HFFc6 (cell line): ENCODE data around the gene PRICKLE2. TPM values are rescaled to one million over a fixed set of nuclear protein-coding genes. Genes with fewer than 3 reads are reported as not detected.

Experiments used
- DNase-seq: peaks from one replicate; pipeline ENCODE4 v3.0.0-alpha.2; 2018
- H3K27ac Mint-ChIP-seq: 2 replicates; pipeline ENCODE4 v1.8.0; 2020; ENCODE audit warnings: mild to moderate bottlenecking, mixed read lengths
- H3K27me3 Mint-ChIP-seq: 2 replicates; pipeline ENCODE4 v1.8.0; 2021; ENCODE audit warnings: mild to moderate bottlenecking, moderate library complexity, mixed read lengths; ENCODE audit not compliant: insufficient read depth
- H3K36me3 Mint-ChIP-seq: 2 replicates; pipeline ENCODE4 v1.8.0; 2021; ENCODE audit warnings: low read depth, mixed read lengths
- H3K4me1 Mint-ChIP-seq: 2 replicates; pipeline ENCODE4 v1.8.0; 2020; ENCODE audit warnings: low read depth, mixed read lengths
- H3K4me3 Mint-ChIP-seq: 2 replicates; pipeline ENCODE4 v1.8.0; 2020; ENCODE audit warnings: mild to moderate bottlenecking, moderate library complexity, mixed read lengths
- H3K9me3 Mint-ChIP-seq: 2 replicates; pipeline ENCODE4 v1.8.0; 2020; ENCODE audit warnings: mild to moderate bottlenecking, mixed read lengths
- CTCF ChIP-seq: fragments of 200-600 bp; sonication (generic); IDR thresholded peaks from 2 replicates; pipeline ENCODE4 v1.5.0; 2021; ENCODE audit warnings: antibody characterized with exemption, mild to moderate bottlenecking
- total RNA-seq, 6 experiments: library from RNA; stranded (reverse); fragmentation: NEBNext Ultra II Directional; extraction: Animal tissue kit (Norgen Biotek cat#: 25700); gene quantifications; 2 replicates in 1 of 6; 3 replicates in 5 of 6; pipeline ENCODE4 v1.2.3, GENCODE V29; 2021

The PRICKLE2 gene
- total RNA-seq, 6 experiments from 2014 or later, result 14.0 to 21.7 (median 18.4) TPM

- no peak overlapping the region for H3K4me3 Mint-ChIP-seq
- no peak for DNase-seq
- H3K9me3 Mint-ChIP-seq, result no peaks in the 10 kb centered on the region
- no peaks in the 10 kb centered on the region for H3K36me3 Mint-ChIP-seq
- peaks cover 27% of the 10 kb centered on the region for H3K4me1 Mint-ChIP-seq
- no peak overlapping the region for H3K27ac Mint-ChIP-seq
- TF ChIP-seq CTCF, result no peak
- no peaks in the 10 kb centered on the region for H3K27me3 Mint-ChIP-seq
Observed at GRCh38 chr3:64046592-64046991, 178.7 kb downstream of the PRICKLE2 start.

GRCh38 chr3:64042952-64043351 lies 182.3 kb downstream of the PRICKLE2 start:
- Mint-ChIP-seq H3K27ac (no peak overlapping the region), H3K4me1 (peaks cover 14% of the 10 kb centered on the region), H3K27me3 (no peaks in the 10 kb centered on the region; the same call in 1 of the 2 replicates), H3K4me3 (no peak overlapping the region), H3K36me3 (no peaks in the 10 kb centered on the region), H3K9me3 (no peaks in the 10 kb centered on the region)
- no peak for TF ChIP-seq CTCF
- DNase-seq, result no peak

Other genes with a start within 250 kb of the PRICKLE2 start
- 100 to 1,000 TPM; 101 to 123 (median 113) TPM for gene PSMD6, start 202.0 kb downstream of the PRICKLE2 start, total RNA-seq